Measurements from ENCODE around the gene RNF144B.

DNA sequence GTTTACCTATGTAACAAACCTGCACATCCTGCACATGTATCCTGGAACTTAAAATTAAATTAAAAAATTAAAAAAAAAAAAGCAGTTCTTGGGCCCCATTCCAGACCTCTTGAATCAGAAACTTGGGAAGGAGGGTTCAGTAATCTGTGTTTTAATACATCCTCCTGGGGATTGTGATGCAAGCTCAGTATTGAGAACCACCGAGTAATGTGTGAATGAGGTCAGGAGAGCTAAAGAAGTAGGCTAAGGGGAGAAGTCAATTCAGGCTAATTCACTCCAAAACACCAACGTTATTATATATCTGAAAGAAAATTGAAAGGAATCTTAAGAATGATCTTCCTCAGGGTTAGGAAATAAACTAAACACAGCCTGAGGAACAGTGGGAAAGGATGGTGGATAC is 120.4 kb downstream of the RNF144B start:
- TF ChIP-seq, protein P1, sequence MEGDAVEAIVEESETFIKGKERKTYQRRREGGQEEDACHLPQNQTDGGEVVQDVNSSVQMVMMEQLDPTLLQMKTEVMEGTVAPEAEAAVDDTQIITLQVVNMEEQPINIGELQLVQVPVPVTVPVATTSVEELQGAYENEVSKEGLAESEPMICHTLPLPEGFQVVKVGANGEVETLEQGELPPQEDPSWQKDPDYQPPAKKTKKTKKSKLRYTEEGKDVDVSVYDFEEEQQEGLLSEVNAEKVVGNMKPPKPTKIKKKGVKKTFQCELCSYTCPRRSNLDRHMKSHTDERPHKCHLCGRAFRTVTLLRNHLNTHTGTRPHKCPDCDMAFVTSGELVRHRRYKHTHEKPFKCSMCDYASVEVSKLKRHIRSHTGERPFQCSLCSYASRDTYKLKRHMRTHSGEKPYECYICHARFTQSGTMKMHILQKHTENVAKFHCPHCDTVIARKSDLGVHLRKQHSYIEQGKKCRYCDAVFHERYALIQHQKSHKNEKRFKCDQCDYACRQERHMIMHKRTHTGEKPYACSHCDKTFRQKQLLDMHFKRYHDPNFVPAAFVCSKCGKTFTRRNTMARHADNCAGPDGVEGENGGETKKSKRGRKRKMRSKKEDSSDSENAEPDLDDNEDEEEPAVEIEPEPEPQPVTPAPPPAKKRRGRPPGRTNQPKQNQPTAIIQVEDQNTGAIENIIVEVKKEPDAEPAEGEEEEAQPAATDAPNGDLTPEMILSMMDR (conservative IDR thresholded peaks at IDR 0.05; ENCODE audit: low read length): no peak
- no peak for TF ChIP-seq EZH2phosphoT487 (IDR thresholded peaks at IDR 0.05; ENCODE audit: borderline replicate concordance)

All from Loucy (cell line).